A549 (cell line): Measurements from ENCODE around the gene LIN37. TPM values are rescaled to one million over a fixed set of nuclear protein-coding genes. Genes with fewer than 3 reads are reported as not detected.

Experiments used
- ATAC-seq, 2 experiments: fragments of 200-7000 bp in 1 of 2; fragments of >200 bp in 1 of 2; cut with Nextera tagmentation in 1 of 2; cut with Tn5 transposase in 1 of 2; 3 replicates each; pipeline versions ENCODE4 v1.8.0 to v1.9.1; 2018 to 2020; ENCODE audit warnings: mild to moderate bottlenecking in 1 of 2, moderate library complexity in 1 of 2
- CTCF ChIA-PET: fragments of 300-600 bp; sonication (Branson Sonifier 250); formaldehyde crosslinking; extraction: SDS; loops from one replicate; lab custom pipeline; 2021; ENCODE audit warnings: antibody characterized with exemption, inconsistent platforms; lab: Yijun Ruan, JAX
- POLR2A ChIA-PET: fragments of 350-600 bp; formaldehyde crosslinking; extraction: SDS; loops from one replicate; lab custom pipeline; 2021; ENCODE audit warnings: antibody characterized with exemption, inconsistent platforms; lab: Yijun Ruan, JAX
- DNase-seq, 2 experiments: peaks; one replicate each; pipeline versions ENCODE4 v3.0.0 to v3.0.0-alpha.2; 2011 to 2016; ENCODE audit warnings: low read depth in 1 of 2, low spot score in 1 of 2
- FAIRE-seq: peaks from 2 replicates; lab custom pipeline; 2011; peaks lifted over from hg19 to GRCh38; lab: Jason Lieb, UNC
- H3K27ac ChIP-seq, 2 experiments: fragments of >200 bp; sonication (Bioruptor Twin); formaldehyde crosslinking; 3 replicates each; pipeline ENCODE4 v1.5.1; 2016 to 2017
- H3K4me1 ChIP-seq: fragments of >200 bp; sonication (Bioruptor Twin); formaldehyde crosslinking; 3 replicates; pipeline ENCODE4 v1.6.1; 2016
- H3K4me2 ChIP-seq: fragments of >200 bp; sonication (Bioruptor Twin); formaldehyde crosslinking; 3 replicates; pipeline ENCODE4 v1.6.1; 2016
- H3K4me3 ChIP-seq: fragments of >200 bp; sonication (Bioruptor Twin); formaldehyde crosslinking; 3 replicates; pipeline ENCODE4 v1.5.1; 2016
- H3K9me3 ChIP-seq: fragments of >200 bp; sonication (Bioruptor Twin); formaldehyde crosslinking; 3 replicates; pipeline ENCODE4 v1.6.1; 2016
- CEBPB ChIP-seq, 2 experiments: fragments of >200 bp in 1 of 2; sonication (Bioruptor Twin) in 1 of 2; formaldehyde crosslinking in 1 of 2; IDR thresholded peaks; 2 replicates each; pipeline ENCODE4 v1.6.1; 2012 to 2016
- EHF ChIP-seq: fragments of 250-450 bp; sonication (Bioruptor Pico); IDR thresholded peaks from 2 replicates; pipeline ENCODE4 v1.5.0; 2020; ENCODE audit warnings: mild to moderate bottlenecking
- EP300 ChIP-seq, 2 experiments: fragments of >200 bp; sonication (Bioruptor Twin); formaldehyde crosslinking; IDR thresholded peaks; 2 replicates in 1 of 2; 3 replicates in 1 of 2; pipeline ENCODE4 v1.6.1; 2016 to 2017
- FOSL2 ChIP-seq, 2 experiments: fragments of 450-650 bp in 1 of 2; fragments of >200 bp in 1 of 2; sonication (Bioruptor Twin) in 1 of 2; formaldehyde crosslinking; IDR thresholded peaks; 2 replicates each; pipeline versions ENCODE4 v1.5.0 to v1.6.1; 2016 to 2020; ENCODE audit warnings: mild to moderate bottlenecking in 1 of 2, moderate library complexity in 1 of 2
- HDAC2 ChIP-seq: fragments of 200-600 bp; sonication (generic); IDR thresholded peaks from 2 replicates; pipeline ENCODE4 v1.6.1; 2016
- HOXA7 ChIP-seq: fragments of 250-450 bp; sonication (Bioruptor Pico); IDR thresholded peaks from 2 replicates; pipeline ENCODE4 v1.5.0; 2020; ENCODE audit warnings: mild to moderate bottlenecking, moderate library complexity
- HOXB5 ChIP-seq: fragments of 250-450 bp; sonication (Bioruptor Pico); IDR thresholded peaks from 2 replicates; pipeline ENCODE4 v1.5.0; 2020; ENCODE audit warnings: mild to moderate bottlenecking, moderate library complexity
- JUN ChIP-seq, 2 experiments: fragments of >200 bp; sonication (Bioruptor Twin); formaldehyde crosslinking; IDR thresholded peaks; 2 replicates in 1 of 2; 3 replicates in 1 of 2; pipeline ENCODE4 v1.6.1; 2016 to 2017
- JUNB ChIP-seq: fragments of >200 bp; sonication (Bioruptor Twin); formaldehyde crosslinking; IDR thresholded peaks from 2 replicates; pipeline ENCODE4 v1.6.1; 2016
- KDM5A ChIP-seq: fragments of 200-600 bp; sonication (generic); IDR thresholded peaks from 2 replicates; pipeline ENCODE4 v1.6.1; 2016; ENCODE audit warnings: antibody characterized with exemption, mild to moderate bottlenecking
- MAZ ChIP-seq: fragments of 150-350 bp; IDR thresholded peaks from 2 replicates; pipeline ENCODE4 v1.6.1; 2014; ENCODE audit warnings: antibody characterized with exemption, low read depth, low read length, borderline replicate concordance
- NPAS2 ChIP-seq: fragments of 250-450 bp; sonication (Bioruptor Pico); IDR thresholded peaks from 2 replicates; pipeline ENCODE4 v1.8.0; 2022; ENCODE audit warnings: mild to moderate bottlenecking, moderate library complexity, borderline replicate concordance
- NR3C1 ChIP-seq: fragments of >200 bp; sonication (Bioruptor Twin); formaldehyde crosslinking; IDR thresholded peaks from 3 replicates; pipeline ENCODE4 v1.6.1; 2017
- PHF8 ChIP-seq: fragments of 200-600 bp; sonication (generic); IDR thresholded peaks from 2 replicates; pipeline ENCODE4 v1.6.1; 2016; ENCODE audit warnings: low read depth, mild to moderate bottlenecking, antibody characterized with exemption, moderate library complexity, borderline replicate concordance
- POLR2A ChIP-seq: IDR thresholded peaks from 2 replicates; pipeline ENCODE4 v1.6.1; 2012; ENCODE audit warnings: mild to moderate bottlenecking, low read length
- POLR2AphosphoS2 ChIP-seq: conservative IDR thresholded peaks from 2 replicates; pipeline ENCODE4 v1.6.1; 2012; ENCODE audit warnings: low read length, improper control_type of control experiment, inconsistent platforms
- RCOR1 ChIP-seq: fragments of 150-350 bp; IDR thresholded peaks from 2 replicates; pipeline ENCODE4 v1.6.1; 2014; ENCODE audit warnings: antibody characterized with exemption, low read length, low read depth
- RFX5 ChIP-seq: fragments of 450-650 bp; IDR thresholded peaks from 2 replicates; pipeline ENCODE4 v1.7.1; 2014; ENCODE audit warnings: antibody characterized with exemption, mild to moderate bottlenecking, moderate library complexity
- RNF2 ChIP-seq: fragments of 200-600 bp; sonication (generic); IDR thresholded peaks from 2 replicates; pipeline ENCODE4 v1.6.1; 2016; ENCODE audit warnings: low read depth, mild to moderate bottlenecking, antibody characterized with exemption, moderate library complexity, borderline replicate concordance
- SREBF2 ChIP-seq: fragments of 450-650 bp; IDR thresholded peaks from 2 replicates; pipeline ENCODE4 v1.6.1; 2014; ENCODE audit warnings: mild to moderate bottlenecking, moderate library complexity
- TFCP2L1 ChIP-seq: fragments of 250-450 bp; sonication (Bioruptor Pico); IDR thresholded peaks from 2 replicates; pipeline ENCODE4 v1.5.0; 2021; ENCODE audit warnings: mild to moderate bottlenecking
- TP53 ChIP-seq: fragments of 250-450 bp; sonication (Bioruptor Pico); IDR thresholded peaks from 2 replicates; pipeline ENCODE4 v1.5.0; 2021; ENCODE audit warnings: mild to moderate bottlenecking, moderate library complexity
- ZNF302 ChIP-seq: fragments of 250-450 bp; sonication (Bioruptor Pico); IDR thresholded peaks from 2 replicates; pipeline ENCODE4 v1.9.0; 2021; ENCODE audit warnings: inconsistent platforms, mild to moderate bottlenecking, moderate library complexity
- ZSCAN20 ChIP-seq: fragments of 250-450 bp; sonication (Bioruptor Pico); IDR thresholded peaks from 2 replicates; pipeline ENCODE4 v1.8.0; 2022; ENCODE audit warnings: mild to moderate bottlenecking, moderate library complexity
- WGBS: methylation state at CpG from one replicate; pipeline ENCODE4 v1.1.6; 2017; ENCODE audit errors: missing lambda C conversion rate; 5-methylcytosine and 5-hydroxymethylcytosine counted together
- polyA plus RNA-seq, 4 experiments: library from polyadenylated mRNA; depleted of rRNA in 3 of 4; stranded (reverse); fragments of >200 nt; fragmentation: RNase III in 1 of 4; extraction: RNeasy Plus Mini Kit Qiagen cat#74134 plus additional on column Dnase treatment in 1 of 4; gene quantifications; 2 replicates in 3 of 4; 3 replicates in 1 of 4; pipeline ENCODE4 v1.2.3, GENCODE V29; 2011 to 2017
- TF ChIP-seq, protein P1 (sequence below): fragments of >200 bp; sonication (Bioruptor Twin); formaldehyde crosslinking; IDR thresholded peaks from 3 replicates; pipeline ENCODE4 v1.6.1; 2016
- TF ChIP-seq, protein P2 (sequence below): fragments of 450-650 bp; IDR thresholded peaks from 2 replicates; pipeline ENCODE4 v1.6.1; 2014; ENCODE audit warnings: antibody characterized with exemption
- TF ChIP-seq, protein P3 (sequence below): IDR thresholded peaks from 2 replicates; pipeline ENCODE4 v1.6.1; 2012; ENCODE audit warnings: low read depth, borderline replicate concordance
- TF ChIP-seq, protein P4 (sequence below): IDR thresholded peaks from 2 replicates; pipeline ENCODE4 v1.6.1; 2012
- TF ChIP-seq, protein P5 (sequence below): fragments of >200 bp; sonication (Bioruptor Twin); formaldehyde crosslinking; IDR thresholded peaks from 2 replicates; pipeline ENCODE4 v1.6.1; 2016

LIN37 gene
- polyA plus RNA-seq, 2 of the 4 experiments (the other 2 are of a cell fraction): 8.1 to 23.1 TPM

DNA sequence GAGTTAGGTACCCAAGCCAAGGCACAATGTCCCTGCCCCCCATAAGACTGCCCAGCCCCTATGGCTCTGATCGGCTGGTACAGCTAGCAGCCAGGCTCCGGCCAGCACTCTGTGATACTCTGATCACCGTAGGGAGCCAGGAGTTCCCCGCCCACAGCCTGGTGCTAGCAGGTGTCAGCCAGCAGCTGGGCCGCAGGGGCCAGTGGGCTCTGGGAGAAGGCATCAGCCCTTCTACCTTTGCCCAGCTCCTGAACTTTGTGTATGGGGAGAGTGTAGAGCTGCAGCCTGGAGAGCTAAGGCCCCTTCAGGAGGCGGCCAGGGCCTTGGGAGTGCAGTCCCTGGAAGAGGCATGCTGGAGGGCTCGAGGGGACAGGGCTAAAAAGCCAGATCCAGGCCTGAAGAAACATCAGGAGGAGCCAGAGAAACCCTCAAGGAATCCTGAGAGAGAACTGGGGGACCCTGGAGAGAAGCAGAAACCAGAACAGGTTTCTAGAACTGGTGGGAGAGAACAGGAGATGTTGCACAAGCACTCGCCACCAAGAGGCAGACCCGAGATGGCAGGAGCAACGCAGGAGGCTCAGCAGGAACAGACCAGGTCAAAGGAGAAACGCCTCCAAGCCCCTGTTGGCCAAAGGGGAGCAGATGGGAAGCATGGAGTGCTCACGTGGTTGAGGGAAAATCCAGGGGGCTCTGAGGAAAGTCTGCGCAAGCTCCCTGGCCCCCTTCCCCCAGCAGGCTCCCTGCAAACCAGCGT lies 33.6 kb upstream of the LIN37 start:
- ChIA-PET POLR2A (interaction anchor here (1.2 kb wide), 1 partner anchor 13 kb away, joined by 4 read pairs; no protein-coding TSS in a partner anchor), CTCF (interaction anchor here (0.6 to 6.6 kb wide), 13 partner anchors 14 to 362 kb away, joined by 3 to 161 read pairs (median 5); partner anchors contain the start of gene ZBTB32)
- H3K4me1 ChIP-seq: peaks cover 20% of the 10 kb centered on the region
- DNase-seq (peak; percentile 39 to 61), ATAC-seq (no peak), FAIRE-seq (peak; percentile 18)
- H3K9me3 ChIP-seq: no peaks in the 10 kb centered on the region
- TF ChIP-seq MAZ: no peak
- peak in 1 of 2 experiments; percentile 53; a peak in 2 of 4 replicates for TF ChIP-seq CEBPB (IDR thresholded peaks at IDR 0.05)
- WGBS: 77% methylated on average over 13 of the region's 14 CpGs
- H3K4me3 ChIP-seq: no peak overlapping the region
- H3K4me2 ChIP-seq: no peak overlapping the region; the same call in 1 of the 3 replicates
- H3K27ac ChIP-seq: no peak overlapping the region

DNA sequence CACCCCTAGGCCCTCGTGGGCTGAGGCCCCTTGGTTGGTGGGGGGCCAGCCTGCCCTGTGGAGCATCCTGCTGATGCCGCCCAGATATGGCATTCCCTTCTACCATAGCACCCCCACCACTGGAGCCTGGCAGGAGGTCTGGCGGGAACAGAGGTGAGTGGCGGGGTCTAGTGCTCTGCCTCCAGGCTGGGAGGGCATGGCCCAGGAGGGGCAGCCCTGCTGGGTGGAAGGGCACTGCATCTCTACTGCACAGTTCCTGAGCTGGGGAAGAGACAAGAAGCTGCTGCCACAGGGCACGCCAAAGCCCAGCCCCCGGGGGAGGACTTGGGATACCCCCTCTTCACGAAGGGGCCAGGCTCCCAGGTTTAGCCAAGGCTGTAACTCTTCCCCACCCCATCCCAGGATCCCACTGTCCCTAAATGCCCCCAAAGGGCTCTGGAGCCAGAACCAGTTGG lies 33.0 kb upstream of the LIN37 start:
- FAIRE-seq: no peak

DNA sequence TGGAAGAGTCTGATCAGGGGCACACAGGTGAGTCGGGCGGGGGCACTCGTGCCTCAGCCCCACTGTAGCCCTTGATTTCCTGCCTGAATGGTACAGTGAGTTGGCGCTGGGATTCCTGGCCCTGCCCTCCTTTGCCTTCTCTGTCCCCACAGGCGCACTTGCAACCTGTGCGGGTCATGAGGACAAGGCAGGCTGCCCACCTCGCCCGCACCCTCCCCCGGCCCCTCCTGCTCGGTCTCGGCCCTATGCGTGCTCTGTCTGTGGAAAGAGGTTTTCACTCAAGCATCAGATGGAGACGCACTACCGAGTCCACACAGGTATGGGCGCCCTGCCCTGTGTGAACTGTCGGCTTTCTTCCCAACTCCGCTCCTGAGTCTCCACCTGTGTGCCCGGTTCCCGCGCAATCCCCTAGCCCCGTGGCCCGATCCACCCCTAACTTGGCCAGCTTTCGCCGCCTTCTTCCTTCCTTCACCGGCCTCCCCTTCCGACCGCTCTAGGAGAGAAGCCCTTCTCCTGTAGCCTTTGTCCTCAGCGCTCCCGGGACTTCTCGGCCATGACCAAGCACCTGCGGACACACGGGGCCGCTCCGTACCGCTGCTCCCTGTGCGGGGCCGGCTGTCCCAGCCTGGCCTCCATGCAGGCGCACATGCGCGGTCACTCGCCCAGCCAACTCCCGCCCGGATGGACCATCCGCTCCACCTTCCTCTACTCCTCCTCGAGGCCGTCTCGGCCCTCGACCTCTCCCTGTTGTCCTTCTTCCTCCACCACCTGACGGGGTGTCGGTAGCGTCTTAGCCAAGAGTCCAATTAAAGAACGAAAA lies 32.2 kb upstream of the LIN37 start:
- ChIA-PET POLR2A (no interaction called here), CTCF (interaction anchor here (0.6 to 6.6 kb wide), 15 partner anchors 11 to 363 kb away, joined by 3 to 161 read pairs (median 5); partner anchors contain the start of gene ZBTB32)
- TF ChIP-seq TP53 (CRISPR knock-in tag) (peak; percentile 37; the same call in 1 of the 2 replicates), JUN (IDR thresholded peaks at IDR 0.05) (peak in 1 of 2 experiments; percentile 46; a peak in 1 of 5 replicates), MAZ (no peak), NPAS2 (peak; percentile 49; the same call in 1 of the 2 replicates), PHF8 (peak; percentile 71; the same call in 1 of the 2 replicates), JUNB (no peak), HOXB5 (CRISPR knock-in tag) (0 out of 2 replicates have a peak, but pooled peaks have one; percentile 64), RFX5 (0 out of 2 replicates have a peak, but pooled peaks have one; percentile 15), RNF2 (peak; percentile 68; the same call in 1 of the 2 replicates), POLR2A (peak; percentile 92), ZSCAN20 (CRISPR knock-in tag) (no peak)
- TF ChIP-seq, protein P1, sequence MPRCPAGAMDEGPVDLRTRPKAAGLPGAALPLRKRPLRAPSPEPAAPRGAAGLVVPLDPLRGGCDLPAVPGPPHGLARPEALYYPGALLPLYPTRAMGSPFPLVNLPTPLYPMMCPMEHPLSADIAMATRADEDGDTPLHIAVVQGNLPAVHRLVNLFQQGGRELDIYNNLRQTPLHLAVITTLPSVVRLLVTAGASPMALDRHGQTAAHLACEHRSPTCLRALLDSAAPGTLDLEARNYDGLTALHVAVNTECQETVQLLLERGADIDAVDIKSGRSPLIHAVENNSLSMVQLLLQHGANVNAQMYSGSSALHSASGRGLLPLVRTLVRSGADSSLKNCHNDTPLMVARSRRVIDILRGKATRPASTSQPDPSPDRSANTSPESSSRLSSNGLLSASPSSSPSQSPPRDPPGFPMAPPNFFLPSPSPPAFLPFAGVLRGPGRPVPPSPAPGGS: no peak; the same call in 2 of the 3 replicates
- TF ChIP-seq, protein P2, sequence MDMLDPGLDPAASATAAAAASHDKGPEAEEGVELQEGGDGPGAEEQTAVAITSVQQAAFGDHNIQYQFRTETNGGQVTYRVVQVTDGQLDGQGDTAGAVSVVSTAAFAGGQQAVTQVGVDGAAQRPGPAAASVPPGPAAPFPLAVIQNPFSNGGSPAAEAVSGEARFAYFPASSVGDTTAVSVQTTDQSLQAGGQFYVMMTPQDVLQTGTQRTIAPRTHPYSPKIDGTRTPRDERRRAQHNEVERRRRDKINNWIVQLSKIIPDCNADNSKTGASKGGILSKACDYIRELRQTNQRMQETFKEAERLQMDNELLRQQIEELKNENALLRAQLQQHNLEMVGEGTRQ: peak; percentile 16; the same call in 1 of the 2 replicates
- TF ChIP-seq, protein P3, sequence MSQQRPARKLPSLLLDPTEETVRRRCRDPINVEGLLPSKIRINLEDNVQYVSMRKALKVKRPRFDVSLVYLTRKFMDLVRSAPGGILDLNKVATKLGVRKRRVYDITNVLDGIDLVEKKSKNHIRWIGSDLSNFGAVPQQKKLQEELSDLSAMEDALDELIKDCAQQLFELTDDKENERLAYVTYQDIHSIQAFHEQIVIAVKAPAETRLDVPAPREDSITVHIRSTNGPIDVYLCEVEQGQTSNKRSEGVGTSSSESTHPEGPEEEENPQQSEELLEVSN: peak; percentile 98
- TF ChIP-seq, protein P4, sequence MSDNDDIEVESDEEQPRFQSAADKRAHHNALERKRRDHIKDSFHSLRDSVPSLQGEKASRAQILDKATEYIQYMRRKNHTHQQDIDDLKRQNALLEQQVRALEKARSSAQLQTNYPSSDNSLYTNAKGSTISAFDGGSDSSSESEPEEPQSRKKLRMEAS: peak; percentile 94
- peaks cover 20% of the 10 kb centered on the region for H3K4me1 ChIP-seq
- H3K27ac ChIP-seq: peak overlapping the region; percentile 91 to 98
- H3K4me2 ChIP-seq: peak overlapping the region; percentile 89
- peak overlapping the region; percentile 87 for H3K4me3 ChIP-seq
- no peak for FAIRE-seq
- H3K9me3 ChIP-seq: no peaks in the 10 kb centered on the region
- 32% methylated on average over 52 of the region's 52 CpGs for WGBS
- peak; percentile 30 to 90 for DNase-seq
- peak; percentile 41 to 67 for ATAC-seq

More for the DNA sequence above, 33.0 kb upstream of the LIN37 start:
- peak overlapping the region; percentile 91 to 98; a peak in 4 of 6 replicates for H3K27ac ChIP-seq
- TF ChIP-seq ZSCAN20 (CRISPR knock-in tag) (no peak), SREBF2 (no peak), JUN (IDR thresholded peaks at IDR 0.05) (no peak), ZNF302 (CRISPR knock-in tag) (no peak), CEBPB (IDR thresholded peaks at IDR 0.05) (no peak), HDAC2 (no peak), NPAS2 (no peak), FOSL2 (IDR thresholded peaks at IDR 0.05) (no peak), FOSL2 (CRISPR knock-in tag; IDR thresholded peaks at IDR 0.05) (no peak), KDM5A (no peak), TFCP2L1 (CRISPR knock-in tag) (no peak), TP53 (CRISPR knock-in tag) (no peak), NR3C1 (no peak), RNF2 (no peak), POLR2AphosphoS2 (no peak), EHF (no peak), POLR2A (no peak), EP300 (IDR thresholded peaks at IDR 0.05) (no peak), HOXA7 (CRISPR knock-in tag) (no peak), RCOR1 (no peak)
- TF ChIP-seq, protein P5, sequence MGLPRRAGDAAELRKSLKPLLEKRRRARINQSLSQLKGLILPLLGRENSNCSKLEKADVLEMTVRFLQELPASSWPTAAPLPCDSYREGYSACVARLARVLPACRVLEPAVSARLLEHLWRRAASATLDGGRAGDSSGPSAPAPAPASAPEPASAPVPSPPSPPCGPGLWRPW: no peak
- TF ChIP-seq, all 56 proteins: peak for 0
- POLR2A ChIA-PET: no interaction called here
- 97% methylated on average over 7 of the region's 7 CpGs for WGBS
- CTCF ChIA-PET: interaction anchor here (0.6 to 6.6 kb wide), 14 partner anchors 15 to 363 kb away, joined by 3 to 161 read pairs (median 5); partner anchors contain the start of gene ZBTB32
- Histone ChIP-seq H3K4me2 (peak overlapping the region; percentile 89), H3K4me3 (peak overlapping the region; percentile 87; the same call in 1 of the 3 replicates), H3K9me3 (no peaks in the 10 kb centered on the region), H3K4me1 (peaks cover 20% of the 10 kb centered on the region)
- ATAC-seq (no peak), DNase-seq (no peak)
